HG02840 (cell line): ENCODE results near the gene C1QTNF6.

Source experiments
- ATAC-seq: cut with Tn5 transposase; IDR thresholded peaks from one replicate; pipeline ENCODE4 v1.9.1; 2021; ENCODE audit warnings: mild to moderate bottlenecking, moderate library complexity, moderate number of reproducible peaks; ENCODE audit not compliant: unreplicated experiment, low FRiP score

The C1QTNF6 gene

DNA sequence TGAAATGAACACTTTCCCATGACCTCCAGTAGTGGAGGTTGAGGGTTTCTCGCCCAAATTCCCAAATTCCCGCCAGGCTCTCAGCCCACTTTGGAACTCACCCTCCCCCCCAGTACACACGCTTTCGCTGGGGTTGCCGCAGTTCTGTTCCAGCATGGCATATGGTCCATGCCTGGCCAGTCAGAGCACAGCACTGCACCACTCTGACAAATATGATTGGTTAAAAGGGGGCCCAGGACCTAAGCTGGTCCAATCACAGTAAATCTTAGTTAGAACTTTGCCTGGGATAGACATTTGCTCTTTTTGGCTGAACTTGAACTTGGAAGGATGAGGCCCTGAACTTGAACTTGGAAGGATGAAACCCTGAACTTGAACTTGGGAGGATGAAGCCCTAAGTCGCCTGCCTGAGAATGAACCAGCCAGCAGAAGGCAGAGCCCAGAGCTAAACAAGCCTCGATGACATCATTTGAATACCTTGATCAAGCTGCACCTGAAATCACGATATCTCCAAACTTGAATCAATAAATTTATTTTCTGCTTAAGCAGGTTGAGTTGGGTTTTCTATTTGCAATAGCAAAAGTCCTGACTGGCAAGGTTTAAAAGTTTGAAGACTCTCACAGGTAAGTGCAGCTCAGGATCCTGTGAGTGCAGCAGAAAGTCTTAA is 36.8 kb upstream of the C1QTNF6 start:
- ATAC-seq: no peak

GRCh38 chr22:37223965-37224551 is 36.0 kb upstream of the C1QTNF6 start:
- no peak for ATAC-seq

GRCh38 chr22:37222440-37222971 is 34.5 kb upstream of the C1QTNF6 start:
- ATAC-seq: no peak

DNA sequence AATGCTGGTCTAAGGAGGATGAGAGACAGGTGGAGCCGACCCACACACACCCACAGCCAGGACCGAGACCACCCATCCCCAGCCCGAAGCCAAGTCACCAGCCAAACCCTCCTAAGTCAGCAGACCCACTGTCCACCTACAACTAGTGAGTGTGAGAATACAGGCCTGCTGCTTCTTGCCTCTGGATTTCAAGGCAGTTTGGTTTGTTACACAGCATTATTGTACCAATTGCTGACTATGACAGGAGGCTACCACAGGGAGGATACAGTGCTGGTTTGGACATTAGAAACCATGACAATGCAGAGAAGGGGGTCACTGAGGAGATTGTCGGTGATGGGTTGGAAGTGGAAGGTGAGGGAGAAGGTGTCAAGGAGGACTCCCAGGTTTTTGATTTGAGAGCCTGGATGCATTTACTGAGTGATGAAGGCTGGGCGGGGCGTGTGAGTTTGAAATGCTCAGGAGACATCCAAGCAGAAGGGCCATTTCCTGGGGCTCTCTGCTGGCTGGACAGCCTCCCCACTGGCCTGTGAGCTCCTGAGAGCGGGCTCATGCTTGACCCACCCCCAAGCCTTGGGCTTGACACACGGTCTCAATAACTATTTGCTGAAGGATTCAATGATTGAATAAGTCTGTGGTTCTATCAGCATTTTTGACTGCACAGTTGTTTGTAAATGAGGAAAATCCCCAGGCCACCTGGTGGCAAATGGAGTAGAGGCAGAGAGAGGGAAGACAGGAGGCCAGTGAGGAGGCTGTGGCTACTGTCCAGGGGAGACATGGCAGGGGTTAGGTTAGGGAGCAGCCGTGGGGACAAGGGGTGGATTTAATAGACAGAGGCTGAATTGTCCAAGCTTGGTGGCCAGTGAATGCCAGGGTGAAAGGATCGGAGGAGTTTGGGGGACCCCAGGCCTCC is 33.6 kb upstream of the C1QTNF6 start:
- no peak for ATAC-seq

DNA sequence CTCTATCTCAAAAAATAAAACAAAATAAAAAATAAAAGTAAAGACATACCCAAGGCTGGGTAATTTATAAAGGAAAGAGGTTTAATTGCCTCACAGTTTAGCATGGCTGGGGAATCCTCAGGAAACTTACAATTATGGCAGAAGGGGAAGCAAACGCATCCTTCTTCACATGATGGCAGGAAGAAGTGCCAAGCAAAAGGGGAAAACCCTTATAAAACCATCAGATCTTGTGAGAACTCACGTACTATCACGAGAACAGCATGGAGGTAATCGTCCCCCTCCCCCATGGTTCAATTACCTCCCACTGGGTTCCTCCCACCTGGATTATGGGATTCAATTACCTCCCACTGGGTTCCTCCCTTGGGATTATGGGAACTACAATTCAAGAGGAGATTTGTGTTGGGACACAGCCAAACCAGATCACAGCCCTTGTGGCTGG is 32.5 kb upstream of the C1QTNF6 start:
- ATAC-seq: no peak

DNA sequence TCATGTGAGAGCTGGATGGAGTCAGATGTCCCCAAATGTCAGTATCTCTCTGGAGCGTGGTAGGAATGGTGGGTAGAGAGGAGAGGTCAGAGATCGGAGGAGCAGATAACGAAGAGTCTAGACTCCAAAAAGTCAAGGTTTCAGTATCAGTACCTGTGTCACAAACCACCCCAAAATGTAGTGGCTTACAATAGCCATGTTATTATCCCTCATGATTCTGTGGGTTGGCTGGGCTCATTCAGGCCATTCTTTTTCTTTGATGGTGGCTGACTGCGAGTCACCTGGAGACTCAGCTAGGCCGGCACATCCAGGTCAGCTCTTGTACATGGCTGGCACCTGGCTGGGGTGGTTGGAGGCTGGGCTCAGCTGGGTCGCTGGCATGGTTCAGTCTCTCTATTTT is 31.5 kb upstream of the C1QTNF6 start:
- ATAC-seq: no peak

GRCh38 chr22:37218771-37219411 is 30.8 kb upstream of the C1QTNF6 start:
- ATAC-seq: peak; percentile 85

GRCh38 chr22:37218399-37218770 is 30.3 kb upstream of the C1QTNF6 start:
- peak; percentile 6 for ATAC-seq

DNA sequence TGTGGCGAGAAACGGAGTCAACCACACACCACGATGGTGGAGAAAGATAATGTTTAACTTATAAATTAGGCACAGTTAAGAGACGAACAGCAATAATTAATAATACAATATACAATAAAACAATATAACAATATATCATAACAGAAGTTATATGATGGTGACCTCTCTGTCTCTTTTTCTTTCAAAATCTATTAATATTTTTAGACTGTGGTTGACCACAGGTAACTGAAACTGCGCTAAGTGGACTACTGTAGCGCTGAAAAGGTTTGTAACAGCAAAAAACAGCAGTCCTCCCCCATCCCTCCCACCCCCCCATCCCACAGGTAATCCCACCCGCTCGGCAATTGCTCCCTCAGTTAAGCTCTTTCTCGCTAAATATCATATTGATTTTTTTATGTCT is 27.8 kb upstream of the C1QTNF6 start:
- ATAC-seq: no peak

GRCh38 chr22:37214731-37215030 is 26.6 kb upstream of the C1QTNF6 start:
- ATAC-seq: no peak

- no peak for ATAC-seq
Measured at GRCh38 chr22:37213941-37214730, 26.1 kb upstream of the C1QTNF6 start.

DNA sequence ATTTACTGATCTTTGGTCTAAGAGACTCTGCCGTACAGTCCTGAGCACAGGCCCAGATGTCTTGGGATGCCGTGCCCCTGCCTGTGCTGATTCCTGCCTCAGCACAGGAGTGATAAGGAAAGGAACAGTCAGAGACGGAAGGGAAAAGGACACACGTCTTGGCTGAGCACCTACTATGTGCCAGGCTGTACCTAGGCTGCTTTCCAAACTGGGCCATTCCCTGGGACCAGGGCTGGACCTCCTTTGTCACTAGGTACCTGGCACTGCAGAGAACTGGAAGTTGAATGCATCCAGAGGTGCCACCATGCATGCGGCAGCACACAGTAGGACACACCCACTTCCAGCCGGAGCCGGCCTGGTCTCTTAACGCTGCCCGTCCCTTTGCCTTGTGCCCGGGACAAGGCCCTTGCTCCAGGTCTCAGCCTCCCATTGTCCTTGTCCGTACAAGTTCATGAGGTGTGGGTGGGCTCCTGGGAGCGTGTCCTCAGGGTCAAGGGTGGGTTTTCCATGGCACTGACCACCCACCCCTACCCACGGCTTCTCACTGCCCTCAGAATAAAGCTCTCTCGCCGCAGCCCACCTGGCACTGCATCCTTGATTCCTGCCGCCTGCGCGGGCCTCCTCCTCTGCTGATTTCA is 25.3 kb upstream of the C1QTNF6 start:
- ATAC-seq: no peak

GRCh38 chr22:37212174-37212906 is 24.3 kb upstream of the C1QTNF6 start, which contains the start of gene SSTR3:
Gene SSTR3, minus strand, starts transcription at chr22:37212477. Its CDS starts 4,674 bp downstream, at chr22:37207803.
- ATAC-seq: no peak

DNA sequence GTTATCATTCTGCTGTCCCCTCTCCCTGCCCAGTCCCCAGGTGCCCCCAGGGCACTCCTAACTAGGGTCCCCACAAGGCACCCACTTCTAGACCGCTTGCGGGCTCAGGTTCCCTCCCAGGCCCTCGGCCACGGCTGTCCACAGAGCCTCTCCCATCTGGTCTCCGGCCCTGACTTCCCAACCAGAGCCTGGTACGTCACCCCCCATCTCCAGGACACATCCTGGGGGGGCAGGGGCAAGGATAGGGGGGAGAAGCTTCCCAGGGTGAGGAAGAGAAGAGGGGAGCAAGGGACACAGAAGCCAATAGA is 23.8 kb upstream of the C1QTNF6 start:
- no peak for ATAC-seq

DNA sequence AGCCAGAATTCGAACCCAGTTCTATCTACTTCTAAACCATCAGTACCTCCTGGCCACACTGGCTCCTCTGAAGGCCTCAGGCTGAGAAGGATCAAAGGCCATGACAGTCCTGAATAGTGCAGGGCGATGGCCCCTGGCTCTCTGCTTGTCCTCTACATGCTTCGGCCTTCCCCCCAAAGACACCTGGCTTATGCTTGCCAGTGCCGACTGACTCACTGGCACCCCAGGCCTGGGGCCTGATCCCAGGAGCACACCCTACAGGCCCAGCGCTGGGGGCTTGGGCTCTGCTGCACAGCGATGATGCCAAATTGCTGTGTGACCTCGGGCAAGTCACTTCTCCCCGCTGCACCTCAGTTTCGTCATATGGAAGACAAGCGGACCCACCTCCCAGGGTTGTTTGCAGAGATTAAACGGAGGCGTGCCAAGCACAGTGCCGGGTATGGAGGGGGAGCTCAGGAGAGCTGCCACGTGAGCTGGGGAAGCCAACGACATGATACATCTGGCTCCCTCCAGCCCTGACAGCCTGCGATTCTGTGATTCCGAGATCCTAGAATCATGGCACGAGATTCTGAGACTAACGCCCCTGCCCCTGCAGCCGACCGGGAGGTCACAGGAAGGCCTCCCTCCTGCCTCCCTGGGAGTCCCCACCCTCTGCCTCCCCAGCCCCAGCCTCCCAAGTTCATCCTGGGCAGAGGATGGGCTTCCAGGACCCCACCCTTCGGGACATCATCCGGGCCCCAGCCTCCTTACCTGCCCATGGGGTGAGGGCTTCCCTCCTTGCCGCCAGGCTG is 23.2 kb upstream of the C1QTNF6 start:
- no peak for ATAC-seq

DNA sequence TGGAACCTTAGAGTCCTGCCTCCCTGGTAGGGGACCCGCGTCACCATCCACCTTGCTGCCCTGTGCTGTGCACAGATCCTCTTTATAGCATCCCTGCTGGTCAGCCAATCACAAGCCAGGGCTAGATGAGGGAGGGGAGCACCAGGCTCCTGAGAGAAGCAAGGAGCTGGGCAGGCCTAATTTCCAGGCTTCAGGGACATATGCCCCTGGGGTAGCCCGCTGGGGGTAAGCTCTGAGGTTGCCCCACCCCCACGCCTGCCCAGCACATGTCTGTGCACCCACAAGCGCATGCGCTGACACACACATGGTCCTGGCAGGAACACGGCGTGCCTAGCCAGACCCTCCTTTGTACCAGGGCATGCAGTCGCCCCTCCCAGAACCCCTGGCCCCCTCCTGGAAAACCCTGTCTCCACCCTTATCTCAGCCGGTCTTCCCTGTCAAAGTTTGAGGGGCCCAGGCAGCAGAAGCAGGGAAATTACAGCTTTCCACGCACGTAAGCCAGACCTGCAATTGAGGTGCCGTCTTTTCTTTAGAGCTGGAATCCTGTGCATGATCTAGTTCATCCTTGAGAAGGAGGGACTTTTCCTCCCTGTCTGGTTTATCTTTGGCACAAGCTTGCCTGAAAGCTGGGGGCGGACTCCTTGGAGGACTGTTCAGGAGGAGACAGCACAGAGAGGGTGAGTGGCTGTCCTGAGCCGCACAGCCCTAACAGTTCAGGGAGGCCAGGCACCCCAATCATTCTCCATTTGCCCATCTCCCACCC is 22.2 kb upstream of the C1QTNF6 start:
- ATAC-seq: no peak

DNA sequence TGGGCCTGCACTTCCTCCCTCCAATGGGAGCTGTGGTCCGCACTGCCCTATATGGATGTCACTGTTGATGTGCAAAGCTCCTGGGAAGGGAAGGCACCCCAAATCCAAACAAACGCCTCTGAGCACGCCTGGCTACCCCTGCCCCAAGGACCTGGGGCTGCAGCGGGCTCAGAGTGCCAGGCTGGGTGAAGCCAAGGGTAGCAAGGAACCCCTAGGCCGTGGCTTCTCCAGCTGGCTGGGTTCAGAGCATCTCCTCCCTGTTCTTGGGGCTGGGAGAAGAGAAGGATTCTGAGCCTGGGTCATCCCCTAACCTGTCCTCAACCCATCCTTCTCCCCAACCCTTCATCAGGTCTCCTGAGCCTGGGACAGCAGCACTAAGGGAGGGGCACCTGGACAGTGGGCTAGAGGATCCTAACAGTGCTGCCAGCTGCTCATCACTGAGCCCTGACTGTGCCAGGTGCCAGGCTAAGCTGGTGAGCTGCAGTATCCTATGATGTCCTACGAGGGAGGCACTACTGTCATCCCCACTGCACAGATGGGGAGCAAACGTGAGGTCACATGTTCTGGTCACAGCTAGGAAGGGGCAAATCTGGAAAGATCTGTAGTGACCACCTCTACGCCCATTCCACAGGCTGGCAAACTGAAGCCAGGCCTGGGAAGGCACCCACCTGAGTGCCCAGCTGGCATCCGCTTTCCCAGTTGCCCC is 21.2 kb upstream of the C1QTNF6 start:
- ATAC-seq: no peak
